ENCODE measurements around the gene MYO1D.

The MYO1D gene

DNA sequence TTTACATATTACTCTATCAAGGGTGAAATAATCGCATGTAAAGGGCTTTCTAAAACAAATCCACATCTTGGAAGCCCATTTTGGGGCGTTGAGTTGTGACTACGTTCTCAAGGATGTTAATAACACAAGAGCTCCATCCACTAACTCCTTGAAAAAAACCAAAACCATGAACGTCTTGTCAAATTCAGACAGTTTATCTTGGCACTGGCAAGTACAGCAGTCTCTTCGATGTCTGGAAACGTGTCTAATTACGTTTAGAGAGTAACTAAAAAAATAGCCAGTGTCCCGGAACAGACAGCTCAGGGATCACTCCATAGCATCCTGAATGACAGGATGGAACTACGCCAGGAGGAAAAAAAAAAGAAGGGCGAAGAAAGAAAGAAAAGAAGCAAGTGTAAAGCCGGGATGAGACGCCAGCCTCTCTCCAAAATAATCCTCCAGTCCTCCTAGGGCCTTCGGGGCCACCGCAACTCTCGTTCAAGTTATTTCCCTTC lies 954 bp downstream of the MYO1D start:
- Histone ChIP-seq H3K4me1 (no peaks in the 10 kb centered on the region), H3K9me3 (no peaks in the 10 kb centered on the region), H3K36me3 (no peaks in the 10 kb centered on the region), H3K27me3 (peaks cover 7% of the 10 kb centered on the region), H3K4me3 (ENCODE audit: low read depth, low read length) (no peak overlapping the region; the same call in 1 of the 2 replicates)
- no peak for TF ChIP-seq CTCF (IDR thresholded peaks at IDR 0.05; ENCODE audit: low read depth, low read length)
- no peak for DNase-seq

- H3K36me3 ChIP-seq = no peaks in the 10 kb centered on the region
- no peaks in the 10 kb centered on the region for H3K4me1 ChIP-seq
- TF ChIP-seq CTCF (IDR thresholded peaks at IDR 0.05; ENCODE audit: low read depth, low read length) = no peak
- H3K9me3 ChIP-seq = no peaks in the 10 kb centered on the region
- H3K4me3 ChIP-seq (ENCODE audit: low read depth, low read length) = no peak overlapping the region
- H3K27me3 ChIP-seq = peaks cover 7% of the 10 kb centered on the region
- no peak for DNase-seq
These were observed 1.6 kb downstream of the MYO1D start for GRCh38 chr17:32875230-32875917.

GRCh38 chr17:32873114-32873513 lies 3.8 kb downstream of the MYO1D start:
- H3K4me1 ChIP-seq = no peaks in the 10 kb centered on the region
- H3K36me3 ChIP-seq = no peaks in the 10 kb centered on the region
- no peak for TF ChIP-seq CTCF (IDR thresholded peaks at IDR 0.05; ENCODE audit: low read depth, low read length)
- no peak for DNase-seq
- H3K4me3 ChIP-seq (ENCODE audit: low read depth, low read length) = no peak overlapping the region
- H3K27me3 ChIP-seq = peaks cover 7% of the 10 kb centered on the region
- H3K9me3 ChIP-seq = no peaks in the 10 kb centered on the region

GRCh38 chr17:32871746-32872145 lies 5.2 kb downstream of the MYO1D start:
- no peaks in the 10 kb centered on the region for H3K9me3 ChIP-seq
- no peak overlapping the region for H3K4me3 ChIP-seq (ENCODE audit: low read depth, low read length)
- H3K36me3 ChIP-seq = no peaks in the 10 kb centered on the region
- DNase-seq = no peak
- H3K4me1 ChIP-seq = no peaks in the 10 kb centered on the region
- no peak for TF ChIP-seq CTCF (IDR thresholded peaks at IDR 0.05; ENCODE audit: low read depth, low read length)
- H3K27me3 ChIP-seq = peaks cover 6% of the 10 kb centered on the region

DNA sequence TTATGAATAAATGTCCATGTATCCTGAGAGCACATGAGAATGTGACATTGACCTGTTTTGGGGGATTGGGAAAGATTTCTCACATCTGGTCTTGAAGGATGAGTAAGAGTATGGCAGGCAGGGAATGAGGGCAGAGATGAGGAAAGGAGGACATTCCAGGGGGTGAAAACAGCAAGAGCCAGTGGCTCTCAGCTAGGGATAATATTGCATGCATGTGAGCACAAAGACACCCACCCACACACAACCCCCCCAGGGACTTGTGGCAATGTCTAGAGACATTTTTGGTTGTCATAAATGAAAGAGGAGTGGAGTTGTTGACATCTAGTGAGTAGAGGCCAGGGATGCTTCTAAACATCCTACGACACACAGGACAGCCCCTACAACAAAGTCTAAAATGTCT lies 6.0 kb downstream of the MYO1D start:
- no peak for TF ChIP-seq CTCF (IDR thresholded peaks at IDR 0.05; ENCODE audit: low read depth, low read length)

GRCh38 chr17:32870027-32870670 lies 6.8 kb downstream of the MYO1D start:
- DNase-seq = no peak
- Histone ChIP-seq H3K9me3 (no peaks in the 10 kb centered on the region), H3K4me3 (ENCODE audit: low read depth, low read length) (no peak overlapping the region), H3K4me1 (no peaks in the 10 kb centered on the region), H3K27me3 (no peaks in the 10 kb centered on the region), H3K36me3 (no peaks in the 10 kb centered on the region)
- no peak for TF ChIP-seq CTCF (IDR thresholded peaks at IDR 0.05; ENCODE audit: low read depth, low read length)

More for the DNA sequence above, 6.0 kb downstream of the MYO1D start:
- H3K4me3 ChIP-seq (ENCODE audit: low read depth, low read length) = no peak overlapping the region
- no peaks in the 10 kb centered on the region for H3K36me3 ChIP-seq
- no peaks in the 10 kb centered on the region; the same call in 1 of the 2 replicates for H3K27me3 ChIP-seq
- H3K9me3 ChIP-seq = no peaks in the 10 kb centered on the region
- H3K4me1 ChIP-seq = no peaks in the 10 kb centered on the region
- DNase-seq = no peak
